ENCODE data around the gene ZNF256. TPM values are rescaled to one million over a fixed set of nuclear protein-coding genes. Genes with fewer than 3 reads are reported as not detected.

Gene ZNF256
- total and polyA plus RNA-seq, 2 of the 13 experiments (the other 11 are each of a cell fraction or from before 2014, with no cell fraction given) = 3.8 to 6.0 TPM

GRCh38 chr19:57947419-57948134 is at the start of gene ZNF256 (continued):
- no peak; the same call in 1 of the 2 replicates for TF ChIP-seq AKNA (CRISPR knock-in tag; IDR thresholded peaks at IDR 0.05; ENCODE audit: borderline replicate concordance)
- peak; percentile 97 for TF ChIP-seq HOMEZ (CRISPR knock-in tag; IDR thresholded peaks at IDR 0.05; ENCODE audit: low read depth)
- TF ChIP-seq HMGXB4 (CRISPR knock-in tag; IDR thresholded peaks at IDR 0.05; ENCODE audit: borderline replicate concordance in 1 of 2, low read depth in 1 of 2) = peak in 1 of 2 experiments; percentile 88; a peak in 3 of 4 replicates
- TF ChIP-seq CSRNP2 (CRISPR knock-in tag; conservative IDR thresholded peaks at IDR 0.05; ENCODE audit: low read depth) = no peak
- no peak for TF ChIP-seq REXO4 (CRISPR knock-in tag; IDR thresholded peaks at IDR 0.05; ENCODE audit: borderline replicate concordance)
- no peak for TF ChIP-seq FOXO4 (CRISPR knock-in tag; conservative IDR thresholded peaks at IDR 0.05)
- TF ChIP-seq ZNF572 (CRISPR knock-in tag; IDR thresholded peaks at IDR 0.05) = no peak
- TF ChIP-seq GABPB1 (CRISPR knock-in tag; IDR thresholded peaks at IDR 0.05) = peak; percentile 97
- peak; percentile 39; the same call in 1 of the 2 replicates for TF ChIP-seq THRA (CRISPR knock-in tag; IDR thresholded peaks at IDR 0.05; ENCODE audit: borderline replicate concordance)
- no peak for TF ChIP-seq KAT2B (IDR thresholded peaks at IDR 0.05; ENCODE audit: borderline replicate concordance, low read depth, low read length)
- TF ChIP-seq TCF7 (IDR thresholded peaks at IDR 0.05; ENCODE audit: low read depth) = no peak

Measured in HepG2 (cell line).